Fibroblast of mammary gland (primary cell): ENCODE results near the gene MYO3A.

Experiments
- DNase-seq: peaks from one replicate; pipeline ENCODE4 v3.0.0-alpha.2; 2010; ENCODE audit warnings: low read depth
- H3K4me3 ChIP-seq: 2 replicates; pipeline ENCODE4 v1.5.1; 2011; ENCODE audit warnings: low read depth, mild to moderate bottlenecking, low read length, moderate library complexity; ENCODE audit not compliant: control insufficient read depth
- CTCF ChIP-seq: conservative IDR thresholded peaks from 2 replicates; pipeline ENCODE4 v1.5.1; 2011; ENCODE audit warnings: low read depth, low read length, inconsistent platforms; ENCODE audit not compliant: control insufficient read depth, insufficient read depth

The MYO3A gene

DNA sequence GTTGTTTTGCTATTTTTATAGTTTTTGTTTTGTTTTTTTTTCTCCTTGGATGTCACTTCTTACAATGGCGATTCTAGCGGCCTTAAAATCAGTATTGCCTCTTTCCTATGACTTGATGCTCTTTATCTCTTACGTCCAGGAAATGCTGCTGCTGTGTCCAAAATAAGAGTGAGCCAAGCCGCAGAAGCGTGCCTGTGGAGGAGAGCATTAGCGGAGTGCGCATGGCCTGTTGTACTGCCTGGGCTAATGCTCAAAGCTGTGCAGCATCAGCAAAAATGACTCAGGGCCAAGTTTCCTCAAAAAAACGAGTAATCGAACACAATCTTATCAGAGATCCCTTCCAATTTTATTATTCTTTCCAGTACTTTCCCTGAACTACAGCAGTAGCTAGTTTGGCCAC is 264.1 kb downstream of the MYO3A start:
- no peak for TF ChIP-seq CTCF
- DNase-seq: no peak
- no peak overlapping the region for H3K4me3 ChIP-seq

- no peak for DNase-seq
- no peak for TF ChIP-seq CTCF
- no peak overlapping the region for H3K4me3 ChIP-seq
Measured at GRCh38 chr10:26199841-26200240, 265.8 kb downstream of the MYO3A start.

DNA sequence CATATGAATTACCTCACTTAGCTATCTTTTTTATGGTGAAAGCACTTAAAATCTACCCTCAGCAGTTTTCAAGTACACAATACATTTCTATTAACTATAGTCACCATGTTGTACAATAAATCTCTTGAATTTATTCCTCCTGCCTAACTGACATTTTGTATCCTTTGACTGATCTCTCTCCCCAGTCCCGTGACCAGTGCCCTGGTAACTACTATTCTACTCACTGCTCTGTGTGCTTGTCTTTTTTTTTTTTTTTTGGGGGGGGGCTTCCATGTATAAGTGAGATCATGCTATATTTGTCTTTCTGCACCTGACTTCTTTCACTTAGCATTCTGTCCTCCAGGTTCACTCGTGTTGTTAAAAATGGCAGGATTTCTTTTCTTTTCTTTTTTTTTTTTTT is 271.2 kb downstream of the MYO3A start:
- no peak for TF ChIP-seq CTCF
- no peak overlapping the region for H3K4me3 ChIP-seq
- DNase-seq: no peak

GRCh38 chr10:26211781-26212444 is 277.9 kb downstream of the MYO3A start:
- TF ChIP-seq CTCF: no peak
- DNase-seq: no peak
- no peak overlapping the region for H3K4me3 ChIP-seq

- no peak for TF ChIP-seq CTCF
- H3K4me3 ChIP-seq: no peak overlapping the region
- no peak for DNase-seq
Measured at GRCh38 chr10:26212511-26212910, 278.5 kb downstream of the MYO3A start.

- no peak for DNase-seq
- H3K4me3 ChIP-seq: no peak overlapping the region
- TF ChIP-seq CTCF: no peak
Measured at GRCh38 chr10:26213157-26213800, 279.2 kb downstream of the MYO3A start.
